ENCODE results near the gene TEX2. TPM values are rescaled to one million over a fixed set of nuclear protein-coding genes. Genes with fewer than 3 reads are reported as not detected.

TEX2 gene
- 10 to 100 TPM; 27.5 to 38.5 (median 30.2) TPM for total RNA-seq
- long read RNA-seq, donor 1, full-length matches to known transcripts, result 6 of 26 reads
- long read RNA-seq, donor 1, partial matches to known transcripts, result 16 of 26 reads
- long read RNA-seq, donor 1, other reads (novel, unspliced or antisense), result 4 of 26 reads
- long read RNA-seq, donor 2, full-length matches to known transcripts, result 3 of 4 reads
- long read RNA-seq, donor 2, partial matches to known transcripts, result 1 of 4 reads
- long read RNA-seq, donor 2, other reads (novel, unspliced or antisense), result 0 of 4 reads

- Histone ChIP-seq H3K9me3 (no peaks in the 10 kb centered on the region), H3K36me3 (ENCODE audit: low read depth) (no peaks in the 10 kb centered on the region), H3K4me3 (peak within 1 kb of the TSS; percentile 94), H3K4me1 (ENCODE audit: low read depth) (peaks cover 29% of the 10 kb centered on the region)
- intact Hi-C loops (cut with DNase I, micrococcal nuclease), result loop anchor here in 1 of 2 donors (5.0 kb wide), 1 partner anchor 116 kb away; no protein-coding TSS in a partner anchor
- ATAC-seq (peak; percentile 95), DNase-seq (peak; percentile 93 to 95 (median 93))
- TF ChIP-seq, protein P1, sequence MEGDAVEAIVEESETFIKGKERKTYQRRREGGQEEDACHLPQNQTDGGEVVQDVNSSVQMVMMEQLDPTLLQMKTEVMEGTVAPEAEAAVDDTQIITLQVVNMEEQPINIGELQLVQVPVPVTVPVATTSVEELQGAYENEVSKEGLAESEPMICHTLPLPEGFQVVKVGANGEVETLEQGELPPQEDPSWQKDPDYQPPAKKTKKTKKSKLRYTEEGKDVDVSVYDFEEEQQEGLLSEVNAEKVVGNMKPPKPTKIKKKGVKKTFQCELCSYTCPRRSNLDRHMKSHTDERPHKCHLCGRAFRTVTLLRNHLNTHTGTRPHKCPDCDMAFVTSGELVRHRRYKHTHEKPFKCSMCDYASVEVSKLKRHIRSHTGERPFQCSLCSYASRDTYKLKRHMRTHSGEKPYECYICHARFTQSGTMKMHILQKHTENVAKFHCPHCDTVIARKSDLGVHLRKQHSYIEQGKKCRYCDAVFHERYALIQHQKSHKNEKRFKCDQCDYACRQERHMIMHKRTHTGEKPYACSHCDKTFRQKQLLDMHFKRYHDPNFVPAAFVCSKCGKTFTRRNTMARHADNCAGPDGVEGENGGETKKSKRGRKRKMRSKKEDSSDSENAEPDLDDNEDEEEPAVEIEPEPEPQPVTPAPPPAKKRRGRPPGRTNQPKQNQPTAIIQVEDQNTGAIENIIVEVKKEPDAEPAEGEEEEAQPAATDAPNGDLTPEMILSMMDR (IDR thresholded peaks at IDR 0.05), result no peak
These were observed at the start of gene TEX2 for GRCh38 chr17:64263000-64263766. Gene TEX2, minus strand, starts transcription at chr17:64263260. Its CDS starts 49,043 bp downstream, at chr17:64214217.

- no peak overlapping the region for H3K4me3 ChIP-seq
- ATAC-seq (no peak), DNase-seq (no peak)
- TF ChIP-seq, protein P1 (IDR thresholded peaks at IDR 0.05), result no peak
- intact Hi-C loops (cut with DNase I, micrococcal nuclease), result no loop called here
- no peaks in the 10 kb centered on the region for H3K36me3 ChIP-seq (ENCODE audit: low read depth)
- H3K4me1 ChIP-seq (ENCODE audit: low read depth), result peaks cover 3% of the 10 kb centered on the region
- no peaks in the 10 kb centered on the region for H3K9me3 ChIP-seq
These were observed 46.6 kb upstream of the TEX2 start for GRCh38 chr17:64309710-64310109.

DNA sequence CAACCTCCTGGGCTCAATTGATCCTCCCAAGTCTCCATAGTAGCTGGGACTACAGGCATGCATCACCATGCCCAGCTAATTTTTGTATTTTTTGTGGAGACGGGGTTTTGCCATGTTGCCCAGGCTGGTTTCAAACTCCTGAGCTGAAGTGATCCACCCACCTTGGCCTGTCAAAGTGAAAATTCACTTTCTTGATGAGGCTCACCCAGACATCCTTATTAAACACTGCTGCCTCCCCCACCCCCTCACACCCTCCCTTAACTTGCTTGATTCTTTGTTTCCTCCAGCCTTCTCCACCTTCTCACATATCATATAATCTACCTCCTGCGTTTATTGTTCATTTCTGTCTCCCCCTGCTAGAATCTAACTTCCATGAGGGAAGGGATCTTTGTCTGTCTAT lies 46.0 kb upstream of the TEX2 start:
- no peak overlapping the region for H3K4me3 ChIP-seq
- TF ChIP-seq, protein P1 (IDR thresholded peaks at IDR 0.05), result no peak
- intact Hi-C loops (cut with DNase I, micrococcal nuclease), result no loop called here
- H3K36me3 ChIP-seq (ENCODE audit: low read depth), result no peaks in the 10 kb centered on the region
- no peak for DNase-seq
- ATAC-seq, result no peak
- peaks cover 3% of the 10 kb centered on the region for H3K4me1 ChIP-seq (ENCODE audit: low read depth)
- no peaks in the 10 kb centered on the region for H3K9me3 ChIP-seq

- Histone ChIP-seq H3K36me3 (ENCODE audit: low read depth) (no peaks in the 10 kb centered on the region), H3K9me3 (no peaks in the 10 kb centered on the region), H3K4me3 (no peak overlapping the region), H3K4me1 (ENCODE audit: low read depth) (no peaks in the 10 kb centered on the region)
- DNase-seq, result peak; percentile 51 to 80 (median 66)
- TF ChIP-seq, protein P1 (IDR thresholded peaks at IDR 0.05), result peak; percentile 77
- intact Hi-C loops (cut with DNase I, micrococcal nuclease), result no loop called here
- peak; percentile 66 for ATAC-seq
These were observed 43.9 kb upstream of the TEX2 start for GRCh38 chr17:64306850-64307463.

DNA sequence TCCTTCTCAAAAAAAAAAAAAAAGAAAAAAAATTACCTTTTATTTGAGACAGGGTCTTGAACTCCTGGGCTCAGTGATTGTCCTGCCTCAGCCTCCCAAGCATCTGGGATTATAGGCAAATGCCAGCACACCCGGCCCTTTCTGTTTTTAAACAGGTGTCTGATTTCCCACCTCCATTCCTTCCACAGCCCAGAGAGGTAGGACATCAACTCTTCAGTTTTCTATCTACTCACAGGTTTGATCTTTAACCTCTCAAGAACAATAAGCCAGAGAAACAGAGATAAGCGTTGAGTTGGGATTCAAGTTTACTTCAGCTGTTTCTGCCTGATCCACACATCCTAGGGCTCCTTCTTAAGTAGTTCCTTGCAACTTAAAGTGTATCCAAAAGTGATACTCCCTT lies 41.5 kb upstream of the TEX2 start:
- Histone ChIP-seq H3K4me1 (ENCODE audit: low read depth) (no peaks in the 10 kb centered on the region), H3K4me3 (no peak overlapping the region), H3K9me3 (no peaks in the 10 kb centered on the region), H3K36me3 (ENCODE audit: low read depth) (no peaks in the 10 kb centered on the region)
- no peak for ATAC-seq
- no peak for DNase-seq
- intact Hi-C loops (cut with DNase I, micrococcal nuclease), result no loop called here
- TF ChIP-seq, protein P1 (IDR thresholded peaks at IDR 0.05), result no peak
